IPS-18a (cell line): Measurements from ENCODE around the gene CFL1.
"Not testable (repeated sequence)": the region's sequence is repeated elsewhere in the genome, so short reads cannot be mapped to it uniquely, and the experiment has no call there.

Experiments
- H3K27ac ChIP-seq: one replicate; pipeline ENCODE4 v1.5.1; 2013; ENCODE audit warnings: low read length
- H3K27me3 ChIP-seq: one replicate; pipeline ENCODE4 v1.6.1; 2013; ENCODE audit warnings: mild to moderate bottlenecking, low read length; ENCODE audit not compliant: control insufficient read depth, insufficient read depth
- H3K36me3 ChIP-seq: one replicate; pipeline ENCODE4 v1.6.1; 2013; ENCODE audit warnings: low read depth, low read length; ENCODE audit not compliant: control insufficient read depth
- H3K4me1 ChIP-seq: one replicate; pipeline ENCODE4 v1.6.1; 2013; ENCODE audit warnings: low read depth, low read length; ENCODE audit not compliant: control insufficient read depth
- H3K4me3 ChIP-seq: one replicate; pipeline ENCODE4 v1.5.1; 2013; ENCODE audit warnings: low read length
- H3K9ac ChIP-seq: one replicate; pipeline ENCODE4 v1.6.1; 2013; ENCODE audit warnings: mild to moderate bottlenecking, low read length, moderate library complexity
- H3K9me3 ChIP-seq: one replicate; pipeline ENCODE4 v1.6.1; 2013; ENCODE audit warnings: low read depth, low read length; ENCODE audit not compliant: control insufficient read depth

Gene CFL1

DNA sequence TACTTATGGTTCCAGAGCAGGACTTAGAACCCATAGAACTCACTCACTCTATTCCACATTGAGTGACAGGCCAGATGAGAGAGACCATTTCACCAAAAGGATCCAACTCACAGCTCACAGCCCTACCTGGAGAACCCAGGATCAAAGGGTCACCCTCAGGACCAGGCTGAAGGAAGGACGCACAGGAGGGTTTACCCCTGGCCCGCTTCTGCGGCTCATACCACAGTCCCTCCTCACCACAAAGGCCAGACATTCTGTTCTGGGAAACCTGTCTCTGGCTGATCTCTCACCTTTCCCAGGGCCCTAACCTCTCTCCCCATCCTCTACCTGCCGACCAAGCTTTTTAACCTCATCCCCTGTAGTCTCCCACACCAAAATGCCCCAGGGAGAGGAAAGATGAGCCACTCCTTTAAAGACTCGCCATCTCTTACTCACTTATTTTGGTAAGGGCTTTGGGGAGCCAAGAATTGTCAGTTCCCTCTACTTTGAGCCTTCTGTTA, 37.6 kb upstream of the CFL1 start:
- H3K27me3 ChIP-seq, result peaks cover 49% of the 10 kb centered on the region
- no peaks in the 10 kb centered on the region for H3K9me3 ChIP-seq
- no peak overlapping the region for H3K9ac ChIP-seq
- H3K27ac ChIP-seq, result no peak overlapping the region
- no peak overlapping the region for H3K4me3 ChIP-seq
- peaks cover 9% of the 10 kb centered on the region for H3K4me1 ChIP-seq
- no peaks in the 10 kb centered on the region for H3K36me3 ChIP-seq

DNA sequence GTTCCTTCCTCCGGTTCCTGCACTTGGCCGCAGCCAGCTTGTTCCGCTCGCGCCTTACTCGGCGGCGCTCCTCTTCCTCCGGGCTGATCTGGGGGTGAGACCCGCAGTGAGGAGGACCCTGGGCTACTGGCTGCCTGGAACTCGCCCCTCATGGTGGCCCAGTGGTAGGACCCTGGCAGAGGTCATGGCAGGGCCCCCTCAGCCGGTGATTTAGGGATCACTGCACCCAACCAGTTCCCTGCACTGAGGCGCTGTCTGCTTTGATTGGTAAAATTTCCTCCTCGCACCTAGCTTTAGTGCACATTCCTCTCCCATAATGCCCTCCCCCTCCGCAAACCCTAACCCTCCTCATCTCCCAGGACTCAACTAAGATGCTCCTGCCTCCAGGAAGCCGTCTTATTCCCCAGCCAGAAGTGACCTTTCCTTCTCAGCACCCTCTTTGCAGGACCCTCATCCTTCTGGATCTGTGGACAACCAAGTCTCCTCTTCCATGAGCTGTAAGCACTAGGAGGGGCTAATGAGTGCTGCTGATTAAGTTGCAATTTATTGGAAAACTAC, 36.1 kb upstream of the CFL1 start:
- Histone ChIP-seq H3K9ac (no peak overlapping the region), H3K36me3 (no peaks in the 10 kb centered on the region), H3K4me3 (no peak overlapping the region), H3K27ac (no peak overlapping the region), H3K4me1 (peaks cover 16% of the 10 kb centered on the region), H3K27me3 (peaks cover 49% of the 10 kb centered on the region), H3K9me3 (no peaks in the 10 kb centered on the region)

DNA sequence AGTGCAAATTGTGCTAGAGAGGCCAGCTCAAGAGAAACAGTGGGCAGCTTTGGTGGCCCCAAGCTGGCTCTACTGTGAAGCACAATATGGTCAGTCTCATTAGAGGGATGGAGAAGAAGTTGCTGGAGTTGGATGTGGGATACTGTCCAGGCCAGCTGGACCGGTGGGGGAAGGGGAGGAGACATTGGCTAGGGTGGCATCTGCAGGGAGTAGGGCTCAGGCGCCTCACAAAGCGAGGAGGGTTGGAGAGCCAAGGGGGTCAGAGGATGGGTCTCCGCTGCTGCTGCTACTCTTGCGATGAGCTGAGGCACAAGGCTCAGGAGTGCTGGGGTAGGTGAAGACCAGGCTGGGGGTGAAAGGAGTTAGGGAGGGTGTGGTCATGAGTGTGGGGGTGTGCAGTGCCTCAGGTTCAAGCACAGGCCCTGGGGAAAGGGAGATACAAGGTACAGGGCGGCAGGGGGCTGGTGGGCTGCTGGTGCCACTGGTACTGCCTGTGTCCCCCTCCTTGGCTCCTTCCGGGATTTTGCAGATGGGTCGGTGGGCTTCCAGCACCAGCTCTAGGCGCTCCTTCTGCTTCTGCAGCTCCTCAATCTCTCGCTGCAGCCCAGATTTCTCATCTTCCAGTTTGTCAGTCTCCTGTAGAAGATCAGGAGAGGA, 34.8 kb upstream of the CFL1 start:
- Histone ChIP-seq H3K4me1 (peaks cover 16% of the 10 kb centered on the region), H3K27me3 (peaks cover 38% of the 10 kb centered on the region), H3K27ac (no peak overlapping the region), H3K9me3 (no peaks in the 10 kb centered on the region), H3K36me3 (no peaks in the 10 kb centered on the region), H3K4me3 (peak overlapping the region; percentile 85), H3K9ac (no peak overlapping the region)

DNA sequence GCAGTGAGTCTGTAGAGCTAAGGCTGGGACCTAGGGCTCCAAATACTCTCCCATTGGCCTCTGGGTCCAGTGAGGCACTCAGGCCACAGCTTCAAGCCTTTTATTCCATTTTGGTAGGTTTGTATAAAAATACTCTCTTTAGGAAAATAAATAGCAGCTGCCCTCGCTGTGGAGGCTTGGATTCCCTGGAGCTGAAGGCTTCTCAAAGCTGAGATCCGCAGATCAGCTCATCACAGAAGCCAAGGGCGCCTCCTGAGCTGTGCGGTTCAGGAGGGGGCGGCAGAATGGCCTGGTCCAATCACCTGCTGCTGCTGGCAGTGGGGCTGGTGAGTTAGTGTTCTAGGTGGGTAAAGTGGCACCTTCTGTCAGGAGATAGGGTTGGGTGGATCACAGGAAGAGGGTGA, 34.2 kb upstream of the CFL1 start:
- H3K27me3 ChIP-seq, result peaks cover 32% of the 10 kb centered on the region
- H3K27ac ChIP-seq, H3K36me3 ChIP-seq, H3K9me3 ChIP-seq: not testable (repeated sequence)
- peak overlapping the region; percentile 73 for H3K9ac ChIP-seq
- peaks cover 16% of the 10 kb centered on the region for H3K4me1 ChIP-seq
- H3K4me3 ChIP-seq, result peak overlapping the region; percentile 85

DNA sequence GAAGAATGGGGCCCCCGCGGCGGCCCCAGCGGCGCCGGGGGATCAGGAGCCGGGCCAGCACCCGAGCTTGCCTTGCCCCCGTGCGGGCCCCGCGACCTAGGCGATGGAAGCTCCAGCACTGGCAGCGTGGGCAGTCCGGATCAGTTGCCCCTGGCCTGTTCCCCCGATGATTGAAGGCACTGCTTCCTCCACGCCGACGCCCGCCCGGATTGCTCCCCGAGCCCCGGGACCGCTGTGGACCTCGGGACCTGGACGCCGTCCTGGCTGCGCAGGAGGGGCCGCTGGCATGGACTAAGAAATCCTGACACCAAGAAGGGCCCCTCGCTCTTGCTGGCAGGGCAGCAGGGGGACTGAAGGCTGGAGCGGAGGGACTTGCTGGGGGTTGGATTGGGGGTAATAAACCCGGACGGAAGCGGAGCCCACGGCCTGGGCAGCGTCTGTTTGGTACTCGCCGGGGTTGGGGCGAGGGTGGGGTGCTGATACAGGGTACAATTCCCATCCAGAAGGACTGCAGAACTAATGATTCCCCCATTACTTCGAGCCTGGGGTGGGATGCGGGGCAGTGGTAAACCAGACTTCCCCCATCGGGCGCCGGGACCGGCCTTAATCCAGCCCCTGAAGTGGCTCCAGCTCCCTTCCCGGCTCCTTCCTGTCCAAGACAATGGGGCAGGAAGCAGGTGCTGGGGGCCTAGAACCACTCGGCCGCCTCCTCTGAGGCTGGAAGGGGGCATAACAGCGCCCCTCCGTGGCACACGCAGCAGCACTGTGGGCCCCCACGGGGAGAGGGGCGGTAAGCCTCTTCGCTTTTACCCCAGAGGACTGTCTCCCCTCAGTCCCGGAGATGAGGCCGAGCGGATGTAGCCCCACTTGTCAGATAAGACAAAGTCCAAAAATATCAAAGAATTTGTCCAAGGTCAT, 33.5 kb upstream of the CFL1 start:
- H3K9ac ChIP-seq, result peak overlapping the region; percentile 73
- H3K36me3 ChIP-seq, result peaks cover 5% of the 10 kb centered on the region
- H3K27me3 ChIP-seq, result peaks cover 26% of the 10 kb centered on the region
- H3K4me1 ChIP-seq, result peaks cover 16% of the 10 kb centered on the region
- no peaks in the 10 kb centered on the region for H3K9me3 ChIP-seq
- peak overlapping the region; percentile 85 for H3K4me3 ChIP-seq
- no peak overlapping the region for H3K27ac ChIP-seq

DNA sequence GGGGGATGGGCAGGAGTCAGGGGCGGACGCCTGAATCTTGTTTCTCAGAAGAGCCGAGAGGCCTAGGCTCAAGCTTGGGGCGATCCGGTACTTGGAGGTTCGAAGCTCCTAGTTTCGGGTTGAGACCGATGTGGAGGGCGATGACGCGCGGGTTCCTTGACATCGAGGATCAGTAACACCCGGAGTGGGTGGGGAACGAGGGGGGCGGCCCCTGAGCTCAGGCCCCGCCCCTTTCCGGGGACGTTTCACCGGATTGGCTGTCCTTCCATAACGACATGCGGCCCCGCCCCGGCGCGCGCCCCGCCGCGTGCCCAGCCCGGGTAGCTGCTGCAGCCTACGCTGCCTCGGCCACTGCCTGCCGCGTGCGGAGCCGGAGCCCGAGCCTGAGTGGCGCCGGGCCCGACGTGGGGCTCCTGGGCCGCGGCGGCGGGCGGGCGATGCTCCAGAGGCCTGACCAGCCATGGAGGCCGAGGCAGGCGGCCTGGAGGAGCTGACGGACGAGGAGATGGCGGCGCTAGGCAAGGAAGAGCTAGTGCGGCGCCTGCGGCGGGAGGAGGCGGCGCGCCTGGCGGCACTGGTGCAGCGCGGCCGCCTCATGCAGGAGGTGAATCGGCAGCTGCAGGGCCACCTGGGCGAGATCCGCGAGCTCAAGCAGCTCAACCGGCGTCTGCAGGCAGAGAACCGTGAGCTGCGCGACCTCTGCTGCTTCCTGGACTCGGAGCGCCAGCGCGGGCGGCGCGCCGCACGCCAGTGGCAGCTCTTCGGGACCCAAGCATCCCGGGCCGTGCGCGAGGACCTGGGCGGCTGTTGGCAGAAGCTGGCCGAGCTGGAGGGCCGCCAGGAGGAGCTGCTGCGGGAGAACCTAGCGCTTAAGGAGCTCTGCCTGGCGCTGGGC, 32.6 kb upstream of the CFL1 start, which contains the start of gene CCDC85B:
Gene CCDC85B, plus strand, starts transcription at position 350 of the 895 bp plus-strand sequence. Its CDS starts 111 bp downstream, at position 461.
- H3K36me3 ChIP-seq, result peaks cover 10% of the 10 kb centered on the region
- H3K4me3 ChIP-seq, result peak within 1 kb of the TSS; percentile 93
- peaks cover 23% of the 10 kb centered on the region for H3K27me3 ChIP-seq
- peaks cover 16% of the 10 kb centered on the region for H3K4me1 ChIP-seq
- no peaks in the 10 kb centered on the region for H3K9me3 ChIP-seq
- peak within 1 kb of the TSS; percentile 73 for H3K9ac ChIP-seq
- H3K27ac ChIP-seq, result no peak within 1 kb of the TSS

- H3K4me3 ChIP-seq, result peak within 1 kb of the TSS; percentile 93
- H3K4me1 ChIP-seq, result peaks cover 16% of the 10 kb centered on the region
- no peaks in the 10 kb centered on the region for H3K9me3 ChIP-seq
These were observed 30.3 kb upstream of the CFL1 start, which contains the start of gene FIBP for GRCh38 chr11:65888163-65888814. FIBP (minus strand) TSS chr11:65888471; CDS start chr11:65888418, 53 bp downstream.

GRCh38 chr11:65887723-65888162, 29.8 kb upstream of the CFL1 start:
- Histone ChIP-seq H3K4me3 (peak overlapping the region; percentile 93), H3K27me3 (peaks cover 23% of the 10 kb centered on the region), H3K9me3 (no peaks in the 10 kb centered on the region), H3K27ac (no peak overlapping the region), H3K36me3 (peaks cover 32% of the 10 kb centered on the region), H3K9ac (peak overlapping the region; percentile 55), H3K4me1 (peaks cover 16% of the 10 kb centered on the region)

More at GRCh38 chr11:65888163-65888814, 30.3 kb upstream of the CFL1 start, which contains the start of gene FIBP:
- Histone ChIP-seq H3K27me3 (peaks cover 23% of the 10 kb centered on the region), H3K36me3 (peaks cover 28% of the 10 kb centered on the region), H3K9ac (peak within 1 kb of the TSS; percentile 55), H3K27ac (no peak within 1 kb of the TSS)

DNA sequence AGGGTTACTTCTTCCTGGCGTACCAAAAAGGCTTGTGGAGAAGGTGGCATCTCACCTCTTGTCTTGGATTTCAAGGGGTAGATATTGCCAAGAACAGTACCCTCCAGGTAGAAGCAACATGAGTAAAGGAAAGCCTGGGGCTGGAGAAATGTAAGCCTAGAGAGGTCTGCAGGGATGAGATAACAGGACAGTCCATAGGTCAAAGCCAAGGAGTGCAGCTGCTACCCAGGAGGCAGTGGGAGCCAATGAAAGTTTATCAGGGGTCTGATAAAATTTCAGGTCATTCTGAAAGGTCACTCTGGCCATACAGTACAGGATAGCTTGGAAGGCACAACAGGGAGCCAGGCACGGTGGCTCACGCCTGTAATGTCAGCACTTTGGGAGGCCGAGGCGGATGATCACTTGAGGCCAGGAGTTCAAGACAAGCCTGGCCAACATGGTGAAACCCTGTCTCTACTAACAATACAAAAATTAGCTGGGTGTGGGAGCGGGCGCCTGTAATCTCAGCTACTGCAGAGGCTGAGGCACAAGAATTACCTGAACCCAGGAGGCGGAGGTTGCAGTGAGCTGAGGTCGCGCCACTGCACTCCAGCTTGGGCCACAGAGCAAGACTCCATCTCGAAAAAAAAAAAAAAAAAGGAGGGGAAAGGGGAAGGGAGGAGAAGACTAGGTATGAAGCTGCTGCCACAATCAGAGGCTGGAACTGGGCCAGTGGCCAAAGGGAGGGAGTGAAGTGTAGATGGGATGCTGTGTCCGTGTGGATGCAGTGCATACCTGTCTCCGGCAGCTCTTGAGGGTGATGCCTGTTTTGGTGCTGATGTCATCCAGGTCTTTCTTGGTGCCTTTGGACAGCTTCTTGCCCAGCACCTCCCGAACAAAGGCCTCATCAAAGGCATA, 29.1 kb upstream of the CFL1 start:
- Histone ChIP-seq H3K27ac (no peak overlapping the region), H3K36me3 (peaks cover 32% of the 10 kb centered on the region)

More for the DNA sequence above, 29.1 kb upstream of the CFL1 start:
- Histone ChIP-seq H3K9ac (peak overlapping the region; percentile 55), H3K4me1 (peaks cover 10% of the 10 kb centered on the region), H3K9me3 (no peaks in the 10 kb centered on the region), H3K4me3 (peak overlapping the region; percentile 93), H3K27me3 (peaks cover 22% of the 10 kb centered on the region)
